BLaER1 treated with 17β-estradiol and CSF1 and Interleukin-3, amounts not matched to agents 10 nM and 100 nM (cell line): ENCODE results near the gene PDGFA.

ENCODE experiments used
- H3K27ac ChIP-seq, 11 experiments: shearing (Covaris generic); formaldehyde crosslinking; 2 replicates each; pipeline ENCODE4 v1.8.1; 2022
- H3K27me3 ChIP-seq, 11 experiments: shearing (Covaris generic); formaldehyde crosslinking; 2 replicates each; pipeline ENCODE4 v1.8.1; 2022
- H3K36me3 ChIP-seq, 11 experiments: shearing (Covaris generic); formaldehyde crosslinking; 2 replicates each; pipeline ENCODE4 v1.8.1; 2022
- H3K4me1 ChIP-seq, 10 experiments: shearing (Covaris generic); formaldehyde crosslinking; 2 replicates each; pipeline ENCODE4 v1.8.1; 2022
- H3K4me2 ChIP-seq, 11 experiments: shearing (Covaris generic); formaldehyde crosslinking; 2 replicates each; pipeline ENCODE4 v1.8.1; 2022
- H3K4me3 ChIP-seq, 10 experiments: shearing (Covaris generic); formaldehyde crosslinking; 2 replicates each; pipeline ENCODE4 v1.8.1; 2022
- H3K9ac ChIP-seq, 11 experiments: shearing (Covaris generic); formaldehyde crosslinking; 2 replicates each; pipeline ENCODE4 v1.8.1; 2022
- H3K9me3 ChIP-seq, 11 experiments: shearing (Covaris generic); formaldehyde crosslinking; replicated peaks in 1 of 11; 2 replicates each; pipeline ENCODE4 v1.8.1; 2022
- H4K20me1 ChIP-seq, 11 experiments: shearing (Covaris generic); formaldehyde crosslinking; 2 replicates each; pipeline ENCODE4 v1.8.1; 2022
- Cebpa-rat ChIP-seq, 11 experiments: shearing (Covaris generic); IDR thresholded peaks; 2 replicates each; pipeline ENCODE4 v1.8.1; 2022

Gene PDGFA

GRCh38 chr7:504221-505111, 15.2 kb downstream of the PDGFA start:
- Histone ChIP-seq H3K27me3 (no peaks in the 10 kb centered on the region), H3K9ac (no peak overlapping the region), H3K4me2 (peak overlapping the region in 7 of 11 experiments; percentile 7 to 63 (median 40); a peak in 9 of 22 replicates), H3K27ac (no peak overlapping the region), H3K36me3 (peaks cover 0 to 33% (median 0%) of the 10 kb centered on the region in 11 experiments; a peak in 7 of 22 replicates), H3K4me1 (peaks cover 0 to 27% (median 16%) of the 10 kb centered on the region in 10 experiments; a peak in 13 of 20 replicates), H3K9me3 (peaks cover 0 to 5% (median 0%) of the 10 kb centered on the region in 11 experiments; a peak in 1 of 22 replicates), H3K4me3 (no peak overlapping the region), H4K20me1 (peaks cover 0 to 52% (median 15%) of the 10 kb centered on the region in 11 experiments; a peak in 10 of 22 replicates)
- no peak for TF ChIP-seq Cebpa-rat (IDR thresholded peaks at IDR 0.05)

GRCh38 chr7:503575-504111, 16.0 kb downstream of the PDGFA start:
- Histone ChIP-seq H4K20me1 (peaks cover 0 to 44% (median 14%) of the 10 kb centered on the region in 11 experiments; a peak in 10 of 22 replicates), H3K4me1 (peaks cover 0 to 32% (median 16%) of the 10 kb centered on the region in 10 experiments; a peak in 13 of 20 replicates), H3K36me3 (peaks cover 0 to 33% (median 0%) of the 10 kb centered on the region in 11 experiments; a peak in 8 of 22 replicates), H3K27me3 (no peaks in the 10 kb centered on the region), H3K27ac (no peak overlapping the region), H3K4me3 (no peak overlapping the region), H3K9me3 (peaks cover 0 to 14% (median 4%) of the 10 kb centered on the region in 11 experiments; a peak in 5 of 22 replicates), H3K4me2 (peak overlapping the region in 7 of 11 experiments; percentile 24 to 63 (median 40); a peak in 15 of 22 replicates), H3K9ac (no peak overlapping the region)
- no peak for TF ChIP-seq Cebpa-rat (IDR thresholded peaks at IDR 0.05)

- Histone ChIP-seq H3K9ac (no peak overlapping the region), H3K4me2 (peak overlapping the region in 7 of 11 experiments; percentile 24 to 63 (median 40); a peak in 14 of 22 replicates), H3K4me1 (peaks cover 0 to 45% (median 28%) of the 10 kb centered on the region in 10 experiments; a peak in 17 of 20 replicates), H3K4me3 (no peak overlapping the region), H3K27ac (no peak overlapping the region), H3K36me3 (peaks cover 0 to 33% (median 0%) of the 10 kb centered on the region in 11 experiments; a peak in 8 of 22 replicates), H3K9me3 (peaks cover 0 to 15% (median 5%) of the 10 kb centered on the region in 11 experiments; a peak in 5 of 22 replicates), H4K20me1 (peaks cover 0 to 39% (median 14%) of the 10 kb centered on the region in 11 experiments; a peak in 10 of 22 replicates), H3K27me3 (0 out of 22 replicates have a peak, but pooled peaks cover 0 to 4% (median 0%) of the 10 kb centered on the region in 11 experiments)
- no peak for TF ChIP-seq Cebpa-rat (IDR thresholded peaks at IDR 0.05)
These were observed 17.4 kb downstream of the PDGFA start for GRCh38 chr7:502296-502695.

- Histone ChIP-seq H3K9ac (no peak overlapping the region), H3K4me1 (peaks cover 0 to 53% (median 35%) of the 10 kb centered on the region in 10 experiments; a peak in 18 of 20 replicates), H3K9me3 (peaks cover 0 to 15% (median 5%) of the 10 kb centered on the region in 11 experiments; a peak in 5 of 22 replicates), H3K27me3 (0 out of 22 replicates have a peak, but pooled peaks cover 0 to 4% (median 0%) of the 10 kb centered on the region in 11 experiments), H3K27ac (no peak overlapping the region), H3K36me3 (peaks cover 0 to 33% (median 0%) of the 10 kb centered on the region in 11 experiments; a peak in 8 of 22 replicates), H3K4me2 (no peak overlapping the region), H4K20me1 (peaks cover 0 to 35% (median 14%) of the 10 kb centered on the region in 11 experiments; a peak in 10 of 22 replicates), H3K4me3 (no peak overlapping the region)
- no peak for TF ChIP-seq Cebpa-rat (IDR thresholded peaks at IDR 0.05)
These were observed 18.1 kb downstream of the PDGFA start for GRCh38 chr7:501526-501925.

GRCh38 chr7:500521-501420, 18.9 kb downstream of the PDGFA start:
- no peak overlapping the region for H3K4me2 ChIP-seq
- peaks cover 0 to 60% (median 42%) of the 10 kb centered on the region in 10 experiments; a peak in 18 of 20 replicates for H3K4me1 ChIP-seq
- H3K27ac ChIP-seq: no peak overlapping the region
- peaks cover 0 to 15% (median 5%) of the 10 kb centered on the region in 11 experiments; a peak in 5 of 22 replicates for H3K9me3 ChIP-seq
- TF ChIP-seq Cebpa-rat (IDR thresholded peaks at IDR 0.05): no peak
- H4K20me1 ChIP-seq: peaks cover 0 to 39% (median 15%) of the 10 kb centered on the region in 11 experiments; a peak in 10 of 22 replicates
- H3K27me3 ChIP-seq: 0 out of 22 replicates have a peak, but pooled peaks cover 0 to 4% (median 0%) of the 10 kb centered on the region in 11 experiments
- H3K4me3 ChIP-seq: no peak overlapping the region
- H3K9ac ChIP-seq: no peak overlapping the region
- H3K36me3 ChIP-seq: peaks cover 0 to 35% (median 0%) of the 10 kb centered on the region in 11 experiments; a peak in 8 of 22 replicates

GRCh38 chr7:499853-500485, 19.7 kb downstream of the PDGFA start:
- Histone ChIP-seq H3K4me2 (no peak overlapping the region), H3K27me3 (0 out of 22 replicates have a peak, but pooled peaks cover 0 to 4% (median 0%) of the 10 kb centered on the region in 11 experiments), H3K4me1 (peaks cover 0 to 68% (median 50%) of the 10 kb centered on the region in 10 experiments; a peak in 18 of 20 replicates), H3K4me3 (no peak overlapping the region), H3K36me3 (peaks cover 0 to 35% (median 0%) of the 10 kb centered on the region in 11 experiments; a peak in 8 of 22 replicates), H4K20me1 (peaks cover 0 to 36% (median 15%) of the 10 kb centered on the region in 11 experiments; a peak in 10 of 22 replicates), H3K9me3 (peaks cover 0 to 15% (median 5%) of the 10 kb centered on the region in 11 experiments; a peak in 5 of 22 replicates), H3K9ac (no peak overlapping the region), H3K27ac (no peak overlapping the region)
- no peak for TF ChIP-seq Cebpa-rat (IDR thresholded peaks at IDR 0.05)
